Uterus (tissue), 4 donors: ENCODE data around the gene MREG. TPM values are rescaled to one million over a fixed set of nuclear protein-coding genes. Genes with fewer than 3 reads are reported as not detected.

ENCODE experiments used
- DNase-seq, 2 donors: peaks; one replicate each; pipeline ENCODE4 v3.0.0-alpha.2; 2019 to 2020
- H3K27ac ChIP-seq, 2 donors: fragments of 200-600 bp; sonication (generic); 1 replicate in 1 of 2; 2 replicates in 1 of 2; pipeline ENCODE4 v1.5.1; 2016 to 2018
- H3K27me3 ChIP-seq, 2 donors: fragments of 200-600 bp; sonication (generic); one replicate each; pipeline ENCODE4 v1.5.1; 2018 to 2019; ENCODE audit warnings: control low read depth in 1 of 2
- H3K36me3 ChIP-seq, 2 donors: fragments of 200-600 bp; sonication (generic); one replicate each; pipeline ENCODE4 v1.5.1; 2019; ENCODE audit warnings: control low read depth in 1 of 2
- H3K4me1 ChIP-seq, 2 donors: fragments of 200-600 bp; sonication (generic); one replicate each; pipeline ENCODE4 v1.5.1; 2018 to 2019; ENCODE audit warnings: control low read depth in 1 of 2
- H3K4me3 ChIP-seq, 2 donors: fragments of 200-600 bp; sonication (generic); 1 replicate in 1 of 2; 2 replicates in 1 of 2; pipeline ENCODE4 v1.5.1; 2018 to 2019; ENCODE audit warnings: mild to moderate bottlenecking in 1 of 2
- H3K9me3 ChIP-seq, 2 donors: fragments of 200-600 bp; sonication (generic); one replicate each; pipeline ENCODE4 v1.5.1; 2019; ENCODE audit warnings: control low read depth in 1 of 2
- CTCF ChIP-seq, 4 experiments: fragments of 200-600 bp in 2 of 4; fragments of 450-650 bp in 2 of 4; sonication (generic) in 2 of 4; IDR thresholded peaks; one replicate each; pipeline ENCODE4 v1.5.1; 2016 to 2019; ENCODE audit warnings: antibody characterized with exemption in 4 of 4, mild to moderate bottlenecking in 2 of 4, moderate library complexity in 1 of 4
- POLR2A ChIP-seq, 2 donors: fragments of 450-650 bp; IDR thresholded peaks; one replicate each; pipeline ENCODE4 v1.6.1; 2016; ENCODE audit warnings: antibody characterized with exemption in 2 of 2, mild to moderate bottlenecking in 1 of 2, moderate library complexity in 1 of 2
- intact Hi-C: fragments of 100-400 bp; cut with DNase I; formaldehyde crosslinking; loops from one replicate; pipeline ENCODE4 v1.15.1; 2023; ENCODE audit warnings: low total_unique reads
- total RNA-seq, 4 donors: library from RNA; depleted of rRNA in 3 of 4; stranded (reverse); fragments of >200 nt in 3 of 4; gene quantifications; one replicate each; pipeline versions ENCODE4 v1.1.0 to v1.2.4, GENCODE V29; 2014 to 2023
- donor health status: DM: yes; HTN: yes; CAD: no.

Gene MREG
- total RNA-seq, 4 donors from 2014 or later: 0.59 to 8.5 (median 3.9) TPM

- TF ChIP-seq CTCF (IDR thresholded peaks at IDR 0.05) (peak; percentile 14 to 34 (median 21)), POLR2A (IDR thresholded peaks at IDR 0.05) (no peak)
- Histone ChIP-seq H3K4me3 (no peak overlapping the region), H3K27ac (no peak overlapping the region), H3K9me3 (no peaks in the 10 kb centered on the region), H3K27me3 (no peaks in the 10 kb centered on the region), H3K36me3 (no peaks in the 10 kb centered on the region), H3K4me1 (no peaks in the 10 kb centered on the region)
- intact Hi-C loops: no loop called here
- DNase-seq: no peak
These were observed 9.8 kb upstream of the MREG start for GRCh38 chr2:216023055-216023648.

- no peaks in the 10 kb centered on the region for H3K27me3 ChIP-seq
- no peaks in the 10 kb centered on the region for H3K36me3 ChIP-seq
- no peak overlapping the region for H3K4me3 ChIP-seq
- no peak for DNase-seq
- H3K9me3 ChIP-seq: no peaks in the 10 kb centered on the region
- TF ChIP-seq CTCF (IDR thresholded peaks at IDR 0.05) (no peak), POLR2A (IDR thresholded peaks at IDR 0.05) (no peak)
- H3K4me1 ChIP-seq: no peaks in the 10 kb centered on the region
- H3K27ac ChIP-seq: no peak overlapping the region
- intact Hi-C loops: no loop called here
These were observed 8.6 kb upstream of the MREG start for GRCh38 chr2:216021768-216022565.

GRCh38 chr2:216018709-216019108 is 5.4 kb upstream of the MREG start:
- DNase-seq: no peak
- Histone ChIP-seq H3K4me1 (no peaks in the 10 kb centered on the region), H3K9me3 (no peaks in the 10 kb centered on the region), H3K27ac (no peak overlapping the region), H3K27me3 (no peaks in the 10 kb centered on the region), H3K36me3 (no peaks in the 10 kb centered on the region), H3K4me3 (no peak overlapping the region)
- intact Hi-C loops: no loop called here
- no peak for TF ChIP-seq CTCF (IDR thresholded peaks at IDR 0.05)
- no peak for TF ChIP-seq POLR2A (IDR thresholded peaks at IDR 0.05)

GRCh38 chr2:216017365-216017764 is 4.0 kb upstream of the MREG start:
- Histone ChIP-seq H3K9me3 (no peaks in the 10 kb centered on the region), H3K27ac (no peak overlapping the region), H3K36me3 (no peaks in the 10 kb centered on the region), H3K27me3 (no peaks in the 10 kb centered on the region), H3K4me1 (no peaks in the 10 kb centered on the region), H3K4me3 (no peak overlapping the region)
- intact Hi-C loops: no loop called here
- no peak for DNase-seq
- TF ChIP-seq CTCF (IDR thresholded peaks at IDR 0.05) (no peak), POLR2A (IDR thresholded peaks at IDR 0.05) (no peak)

- Histone ChIP-seq H3K27me3 (no peaks in the 10 kb centered on the region), H3K9me3 (no peaks in the 10 kb centered on the region), H3K36me3 (no peaks in the 10 kb centered on the region), H3K4me1 (no peaks in the 10 kb centered on the region), H3K4me3 (no peak overlapping the region), H3K27ac (no peak overlapping the region)
- intact Hi-C loops: no loop called here
- TF ChIP-seq CTCF (IDR thresholded peaks at IDR 0.05): no peak
- TF ChIP-seq POLR2A (IDR thresholded peaks at IDR 0.05): no peak
- no peak for DNase-seq
These were observed 3.2 kb upstream of the MREG start for GRCh38 chr2:216016581-216016980.
